ENCODE results near the gene TMX1.

DNA sequence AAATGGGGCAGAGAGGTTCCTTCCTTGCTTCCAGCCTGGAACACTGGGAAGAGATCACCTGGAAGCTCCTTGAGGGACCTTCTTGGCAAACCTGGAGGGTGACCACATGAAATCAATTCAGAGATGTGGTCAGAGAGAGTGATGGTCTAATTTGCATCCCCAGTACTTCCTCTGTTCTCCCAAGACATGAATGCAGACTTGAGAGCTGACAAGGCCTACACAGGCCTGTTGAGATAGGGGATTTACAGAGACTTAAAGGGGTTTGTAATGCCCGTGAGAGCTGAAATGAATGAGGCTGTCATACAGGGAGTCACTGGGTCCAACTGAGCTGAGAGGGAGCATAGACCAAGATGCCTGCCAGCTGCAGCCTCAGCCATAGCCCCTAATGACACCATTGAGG is 45.1 kb downstream of the TMX1 start:
- TF ChIP-seq, protein P1, sequence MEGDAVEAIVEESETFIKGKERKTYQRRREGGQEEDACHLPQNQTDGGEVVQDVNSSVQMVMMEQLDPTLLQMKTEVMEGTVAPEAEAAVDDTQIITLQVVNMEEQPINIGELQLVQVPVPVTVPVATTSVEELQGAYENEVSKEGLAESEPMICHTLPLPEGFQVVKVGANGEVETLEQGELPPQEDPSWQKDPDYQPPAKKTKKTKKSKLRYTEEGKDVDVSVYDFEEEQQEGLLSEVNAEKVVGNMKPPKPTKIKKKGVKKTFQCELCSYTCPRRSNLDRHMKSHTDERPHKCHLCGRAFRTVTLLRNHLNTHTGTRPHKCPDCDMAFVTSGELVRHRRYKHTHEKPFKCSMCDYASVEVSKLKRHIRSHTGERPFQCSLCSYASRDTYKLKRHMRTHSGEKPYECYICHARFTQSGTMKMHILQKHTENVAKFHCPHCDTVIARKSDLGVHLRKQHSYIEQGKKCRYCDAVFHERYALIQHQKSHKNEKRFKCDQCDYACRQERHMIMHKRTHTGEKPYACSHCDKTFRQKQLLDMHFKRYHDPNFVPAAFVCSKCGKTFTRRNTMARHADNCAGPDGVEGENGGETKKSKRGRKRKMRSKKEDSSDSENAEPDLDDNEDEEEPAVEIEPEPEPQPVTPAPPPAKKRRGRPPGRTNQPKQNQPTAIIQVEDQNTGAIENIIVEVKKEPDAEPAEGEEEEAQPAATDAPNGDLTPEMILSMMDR (IDR thresholded peaks at IDR 0.05), result no peak
- TF ChIP-seq POLR2A (IDR thresholded peaks at IDR 0.05) (no peak), POLR2AphosphoS5 (IDR thresholded peaks at IDR 0.05) (no peak)

Measured in suprapubic skin (tissue), 4 donors.